Activated CD4-positive, alpha-beta memory T cell treated with anti-CD3 and anti-CD28 coated beads, Interleukin-2, amount 10 ng/mL, durations not matched to agents 7 days and 5 days (primary cell): Measurements from ENCODE around the gene PALD1. TPM values are rescaled to one million over a fixed set of nuclear protein-coding genes. Genes with fewer than 3 reads are reported as not detected.
A peak's percentile ranks its signal among the peaks of the same experiment; 100 is the strongest.

ENCODE experiments used
- CTCF ChIA-PET: fragments of 350-600 bp; sonication (Branson Sonifier 250); formaldehyde crosslinking; loops from one replicate; lab custom pipeline; 2021; ENCODE audit warnings: antibody characterized with exemption, inconsistent platforms; lab: Charles Lee
- POLR2A ChIA-PET: fragments of 350-600 bp; sonication (Branson Sonifier 250); formaldehyde crosslinking; loops from one replicate; lab custom pipeline; 2021; ENCODE audit warnings: antibody characterized with exemption; lab: Charles Lee
- DNase-seq: peaks from one replicate; pipeline ENCODE4 v3.0.0-alpha.2; 2020
- H3K27ac Mint-ChIP-seq: one replicate; pipeline ENCODE4 v1.8.0; 2021; ENCODE audit warnings: mild to moderate bottlenecking, mixed read lengths
- H3K27me3 Mint-ChIP-seq: one replicate; pipeline ENCODE4 v1.8.0; 2021; ENCODE audit warnings: mixed read lengths
- H3K36me3 Mint-ChIP-seq: one replicate; pipeline ENCODE4 v1.8.0; 2021; ENCODE audit warnings: low read depth, mixed read lengths
- H3K4me1 Mint-ChIP-seq: one replicate; pipeline ENCODE4 v1.8.0; 2021; ENCODE audit warnings: mixed read lengths
- H3K4me3 Mint-ChIP-seq: one replicate; pipeline ENCODE4 v1.8.0; 2021; ENCODE audit warnings: mild to moderate bottlenecking, mixed read lengths
- H3K9me3 Mint-ChIP-seq: one replicate; pipeline ENCODE4 v1.8.0; 2021; ENCODE audit warnings: mixed read lengths
- total RNA-seq, 2 experiments: library from RNA; stranded (reverse); gene quantifications; one replicate each; pipeline ENCODE4 v1.2.3, GENCODE V29; 2021

The PALD1 gene
- total RNA-seq, 2 experiments from 2014 or later: 0.08 to 0.15 TPM

GRCh38 chr10:70562036-70562755, 83.6 kb downstream of the PALD1 start:
- CTCF ChIA-PET: interaction anchor here (1.7 to 2.8 kb wide), 2 partner anchors 11 to 197 kb away, joined by 6 to 13 read pairs; no protein-coding TSS in a partner anchor
- no peaks in the 10 kb centered on the region for H3K9me3 Mint-ChIP-seq
- peaks cover 4% of the 10 kb centered on the region for H3K27me3 Mint-ChIP-seq
- DNase-seq: no peak
- POLR2A ChIA-PET: no interaction called here
- H3K36me3 Mint-ChIP-seq: no peaks in the 10 kb centered on the region
- no peak overlapping the region for H3K27ac Mint-ChIP-seq
- H3K4me1 Mint-ChIP-seq: peaks cover 20% of the 10 kb centered on the region
- no peak overlapping the region for H3K4me3 Mint-ChIP-seq

DNA sequence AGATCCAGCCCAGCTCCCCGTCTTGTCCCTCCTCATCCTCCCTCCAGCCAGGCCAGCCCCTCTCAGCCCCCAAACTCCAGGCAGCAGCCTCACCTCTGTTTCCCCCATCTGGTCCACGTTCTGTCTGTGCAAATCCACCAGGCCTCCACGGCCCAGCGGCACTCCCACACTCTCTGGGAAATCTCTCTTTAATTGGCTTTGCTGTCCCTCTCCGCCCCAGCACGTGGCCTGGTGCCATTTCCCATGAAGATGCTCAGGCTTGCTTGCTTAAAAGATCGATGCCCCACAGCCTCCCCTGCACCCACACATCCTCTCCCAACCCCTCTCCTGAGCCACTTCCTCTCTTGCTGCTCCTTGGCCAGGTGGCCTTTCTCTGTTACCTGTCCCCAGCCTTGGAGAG, 84.7 kb downstream of the PALD1 start:
- Mint-ChIP-seq H3K4me3 (no peak overlapping the region), H3K9me3 (no peaks in the 10 kb centered on the region), H3K27me3 (peaks cover 4% of the 10 kb centered on the region), H3K36me3 (no peaks in the 10 kb centered on the region), H3K27ac (no peak overlapping the region), H3K4me1 (peaks cover 20% of the 10 kb centered on the region)
- no peak for DNase-seq
- POLR2A ChIA-PET: no interaction called here
- CTCF ChIA-PET: no interaction called here

- CTCF ChIA-PET: no interaction called here
- peaks cover 11% of the 10 kb centered on the region for H3K4me1 Mint-ChIP-seq
- POLR2A ChIA-PET: no interaction called here
- H3K27me3 Mint-ChIP-seq: peaks cover 2% of the 10 kb centered on the region
- DNase-seq: no peak
- no peak overlapping the region for H3K27ac Mint-ChIP-seq
- no peaks in the 10 kb centered on the region for H3K36me3 Mint-ChIP-seq
- H3K9me3 Mint-ChIP-seq: no peaks in the 10 kb centered on the region
- no peak overlapping the region for H3K4me3 Mint-ChIP-seq
Measured at GRCh38 chr10:70564113-70564725, 85.7 kb downstream of the PALD1 start.

DNA sequence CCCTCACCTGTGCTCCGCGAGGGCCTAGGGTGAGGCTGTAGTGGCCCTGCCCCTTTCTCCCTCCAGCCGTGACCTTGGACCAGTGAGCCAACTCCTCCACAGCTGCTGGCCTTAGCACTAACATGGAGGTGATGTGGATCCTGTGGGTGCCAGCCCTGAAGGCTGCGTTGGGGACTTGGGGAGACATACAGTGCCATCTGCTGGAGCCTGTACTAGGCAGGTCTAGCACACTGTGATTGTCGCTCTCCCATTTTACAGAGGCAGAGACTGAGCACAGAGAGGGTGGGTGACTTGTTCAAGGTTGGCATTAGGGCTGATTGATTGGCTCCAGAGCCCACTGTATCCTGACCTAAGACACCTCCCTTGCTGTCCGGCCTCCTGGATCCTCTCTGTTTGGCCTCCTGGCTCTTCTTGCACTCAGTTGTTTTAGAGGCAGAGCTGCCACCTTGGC, 86.4 kb downstream of the PALD1 start:
- DNase-seq: peak; percentile 30
- Mint-ChIP-seq H3K4me1 (peaks cover 10% of the 10 kb centered on the region), H3K27ac (no peak overlapping the region), H3K36me3 (no peaks in the 10 kb centered on the region), H3K27me3 (peaks cover 2% of the 10 kb centered on the region), H3K4me3 (no peak overlapping the region), H3K9me3 (no peaks in the 10 kb centered on the region)
- ChIA-PET CTCF (no interaction called here), POLR2A (no interaction called here)

DNA sequence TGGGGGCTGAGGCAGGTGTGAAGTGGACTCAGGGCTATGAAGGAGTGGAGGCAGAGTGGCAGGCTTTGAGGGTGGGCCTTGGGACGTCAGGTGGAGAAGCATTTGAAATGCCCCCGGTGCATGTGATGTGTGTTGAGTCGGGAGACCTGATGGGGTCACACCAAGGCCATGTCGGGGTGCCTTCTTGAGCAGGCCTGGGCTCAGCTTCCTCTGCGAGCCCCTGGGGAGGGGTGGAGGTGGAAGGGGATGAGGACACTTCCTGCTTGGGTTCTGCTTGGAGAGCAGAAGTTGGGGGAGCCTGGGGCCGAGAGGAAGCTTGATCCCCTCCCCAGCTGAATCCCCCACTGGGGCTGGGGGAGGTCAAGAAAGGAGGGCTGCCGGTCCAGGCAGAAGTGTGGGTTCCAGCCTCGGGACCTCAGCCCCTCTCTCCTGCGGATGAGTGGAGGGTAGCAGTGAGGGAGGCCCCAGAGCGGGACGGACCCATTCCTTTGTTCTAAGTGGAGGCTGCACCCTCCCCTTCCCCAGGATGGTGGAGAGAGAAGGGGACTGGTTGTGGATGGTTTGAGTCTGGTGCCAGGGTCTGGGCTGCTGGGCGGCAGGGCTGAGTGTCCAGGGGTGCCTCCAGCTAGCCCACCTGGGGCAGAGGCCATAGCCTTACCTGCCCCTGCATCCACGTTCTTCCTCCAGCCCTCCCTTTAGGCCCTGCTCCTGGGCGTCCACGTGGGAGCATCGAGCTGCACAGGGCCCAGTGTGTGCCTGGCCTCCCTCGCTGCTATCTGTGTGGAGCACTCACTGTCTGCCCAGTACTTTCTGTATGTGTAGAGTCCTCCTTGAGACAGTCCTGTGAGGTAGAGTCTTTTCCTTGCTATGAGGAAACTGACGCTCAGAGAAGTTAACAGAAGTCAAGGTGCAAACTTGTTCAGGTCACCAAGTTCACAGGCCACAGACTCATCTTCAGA, 87.3 kb downstream of the PALD1 start:
- no peak for DNase-seq
- no peak overlapping the region for H3K4me3 Mint-ChIP-seq
- ChIA-PET CTCF (no interaction called here), POLR2A (no interaction called here)
- H3K9me3 Mint-ChIP-seq: no peaks in the 10 kb centered on the region
- no peak overlapping the region for H3K27ac Mint-ChIP-seq
- H3K36me3 Mint-ChIP-seq: no peaks in the 10 kb centered on the region
- H3K27me3 Mint-ChIP-seq: peaks cover 2% of the 10 kb centered on the region
- H3K4me1 Mint-ChIP-seq: peaks cover 10% of the 10 kb centered on the region

DNA sequence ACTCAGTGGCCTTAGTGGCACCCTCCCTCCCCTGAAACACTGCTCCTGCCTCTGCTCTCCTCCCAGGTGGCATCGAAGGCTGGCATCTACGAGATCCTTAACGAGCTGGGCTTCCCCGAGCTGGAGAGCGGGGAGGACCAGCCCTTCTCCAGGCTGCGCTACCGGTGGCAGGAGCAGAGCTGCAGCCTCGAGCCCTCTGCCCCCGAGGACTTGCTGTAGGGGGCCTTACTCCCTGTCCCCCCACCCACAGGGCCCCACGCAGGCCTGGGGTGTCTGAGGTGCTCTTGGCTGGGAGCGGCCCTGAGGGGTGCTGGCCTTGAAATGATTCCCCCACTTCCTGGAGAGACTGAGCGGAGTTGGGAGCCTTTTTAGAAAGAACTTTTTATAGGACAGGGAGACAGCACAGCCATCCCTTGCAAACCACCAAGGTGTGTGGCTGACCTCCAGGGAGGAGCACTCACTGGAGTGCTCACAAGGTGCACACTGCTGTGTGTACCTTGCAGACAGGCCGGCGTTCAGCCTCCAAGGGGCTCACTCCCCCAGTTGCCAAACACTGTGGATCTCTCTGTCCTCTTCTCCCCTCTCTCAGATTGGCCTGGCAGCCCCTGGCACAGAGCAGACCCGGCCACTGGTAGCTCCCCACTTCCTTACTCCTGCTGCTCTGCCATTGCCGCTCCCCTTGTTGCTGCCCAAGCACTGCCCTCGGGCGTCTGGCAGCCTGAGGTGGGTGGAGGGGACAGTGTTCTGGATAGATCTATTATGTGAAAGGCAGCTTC, 88.1 kb downstream of the PALD1 start:
- Mint-ChIP-seq H3K27ac (no peak overlapping the region), H3K4me3 (no peak overlapping the region), H3K27me3 (peaks cover 2% of the 10 kb centered on the region), H3K9me3 (no peaks in the 10 kb centered on the region), H3K36me3 (no peaks in the 10 kb centered on the region), H3K4me1 (peaks cover 10% of the 10 kb centered on the region)
- no peak for DNase-seq
- POLR2A ChIA-PET: no interaction called here
- CTCF ChIA-PET: no interaction called here

- Mint-ChIP-seq H3K27ac (no peak overlapping the region), H3K36me3 (no peaks in the 10 kb centered on the region), H3K4me3 (no peak overlapping the region), H3K9me3 (no peaks in the 10 kb centered on the region), H3K27me3 (peaks cover 2% of the 10 kb centered on the region), H3K4me1 (peaks cover 10% of the 10 kb centered on the region)
- DNase-seq: no peak
- ChIA-PET POLR2A (interaction anchor here (0.6 to 1.2 kb wide), 2 partner anchors 10 to 64 kb away, joined by 3 read pairs; no protein-coding TSS in a partner anchor), CTCF (interaction anchor here (1.4 to 1.7 kb wide), 2 partner anchors 8 to 9 kb away, joined by 4 read pairs; no protein-coding TSS in a partner anchor)
Measured at GRCh38 chr10:70567603-70568002, 89.0 kb downstream of the PALD1 start.

DNA sequence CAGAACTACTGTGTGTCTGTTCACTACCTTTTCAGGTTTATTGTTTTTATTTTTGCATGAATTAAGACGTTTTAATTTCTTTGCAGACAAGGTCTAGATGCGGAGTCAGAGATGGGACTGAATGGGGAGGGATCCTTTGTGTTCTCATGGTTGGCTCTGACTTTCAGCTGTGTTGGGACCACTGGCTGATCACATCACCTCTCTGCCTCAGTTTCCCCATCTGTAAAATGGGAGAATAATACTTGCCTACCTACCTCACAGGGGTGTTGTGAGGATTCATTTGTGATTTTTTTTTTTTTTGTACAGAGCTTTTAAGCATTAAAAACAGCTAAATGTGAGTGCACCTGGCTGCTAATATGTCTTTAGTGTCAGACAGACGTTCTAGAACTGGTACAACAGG, 89.5 kb downstream of the PALD1 start:
- Mint-ChIP-seq H3K36me3 (no peaks in the 10 kb centered on the region), H3K4me1 (peaks cover 9% of the 10 kb centered on the region), H3K4me3 (no peak overlapping the region), H3K9me3 (no peaks in the 10 kb centered on the region), H3K27me3 (peaks cover 2% of the 10 kb centered on the region), H3K27ac (no peak overlapping the region)
- CTCF ChIA-PET: interaction anchor here (1.4 to 1.7 kb wide), 2 partner anchors 8 to 9 kb away, joined by 4 read pairs; no protein-coding TSS in a partner anchor
- no peak for DNase-seq
- POLR2A ChIA-PET: interaction anchor here (0.6 to 1.2 kb wide), 2 partner anchors 10 to 64 kb away, joined by 3 read pairs; no protein-coding TSS in a partner anchor

- no peaks in the 10 kb centered on the region for H3K9me3 Mint-ChIP-seq
- ChIA-PET CTCF (interaction anchor here (1.4 to 1.7 kb wide), 2 partner anchors 7 to 10 kb away, joined by 4 read pairs; no protein-coding TSS in a partner anchor), POLR2A (no interaction called here)
- H3K36me3 Mint-ChIP-seq: no peaks in the 10 kb centered on the region
- DNase-seq: no peak
- no peak overlapping the region for H3K4me3 Mint-ChIP-seq
- no peak overlapping the region for H3K27ac Mint-ChIP-seq
- H3K4me1 Mint-ChIP-seq: peaks cover 3% of the 10 kb centered on the region
- H3K27me3 Mint-ChIP-seq: peaks cover 2% of the 10 kb centered on the region
Measured at GRCh38 chr10:70568781-70569495, 90.4 kb downstream of the PALD1 start.

DNA sequence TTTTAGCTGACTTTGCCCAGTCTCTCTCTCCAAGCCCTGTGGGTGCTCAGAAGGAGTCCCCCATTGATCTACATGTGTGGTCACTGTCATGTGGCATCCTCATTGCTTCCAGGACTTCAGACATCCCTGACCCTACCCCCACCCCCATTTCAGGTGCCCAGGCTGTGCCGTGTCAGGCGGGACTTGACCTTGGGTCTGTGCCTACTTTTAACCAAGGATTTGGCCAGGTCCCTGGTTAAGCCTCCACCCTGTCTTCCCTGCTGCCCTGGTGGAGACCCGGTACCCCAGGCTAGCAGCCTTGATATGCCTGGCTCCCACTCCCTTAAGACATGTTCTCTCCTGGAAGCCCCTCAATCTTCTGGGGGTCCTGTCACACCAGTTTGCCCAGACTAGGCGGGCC, 92.7 kb downstream of the PALD1 start:
- H3K27ac Mint-ChIP-seq: no peak overlapping the region
- ChIA-PET CTCF (interaction anchor here (0.5 to 1.2 kb wide), 4 partner anchors 12 to 331 kb away, joined by 3 to 6 read pairs (median 4); no protein-coding TSS in a partner anchor), POLR2A (interaction anchor here (1.0 kb wide), 1 partner anchor 36 kb away, joined by 3 read pairs; no protein-coding TSS in a partner anchor)

DNA sequence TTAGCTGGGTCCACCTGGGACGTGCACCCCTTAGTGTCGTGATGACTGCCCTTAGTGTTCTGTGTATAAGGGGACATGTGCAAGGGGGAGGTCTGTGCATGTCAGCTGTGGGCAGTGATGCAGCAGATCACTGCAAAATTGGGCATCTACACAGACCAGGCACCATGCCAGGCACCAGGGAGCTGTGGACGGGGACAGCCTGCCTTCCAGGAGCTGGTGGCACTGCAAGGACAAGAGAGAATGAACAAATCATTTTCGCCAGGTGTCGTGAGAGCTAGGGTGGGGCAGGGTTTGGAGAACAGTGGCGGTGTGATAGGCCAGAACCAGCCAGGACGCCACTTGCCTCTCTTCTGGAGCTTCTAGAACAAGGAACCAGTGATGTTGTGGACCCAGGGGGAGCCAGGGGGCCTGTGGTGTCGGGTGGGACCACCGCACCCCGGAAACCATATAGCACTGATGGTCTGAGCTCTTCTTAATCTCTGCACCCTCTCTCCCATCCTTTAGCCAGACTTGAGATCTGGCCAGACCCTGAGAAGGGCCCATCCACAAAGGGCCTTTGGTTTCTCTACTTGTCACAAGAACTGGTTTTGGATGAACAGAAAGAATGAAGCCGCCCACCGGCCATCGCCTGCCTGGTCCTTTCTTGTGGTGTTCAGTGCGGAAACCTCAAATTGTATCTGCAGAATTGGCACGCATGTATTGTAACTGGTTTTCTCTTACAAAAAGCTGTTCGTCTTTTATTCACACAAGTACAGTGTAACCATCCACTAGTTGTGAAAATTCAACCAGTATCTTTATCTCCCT, 93.3 kb downstream of the PALD1 start:
- no peak for DNase-seq
- Mint-ChIP-seq H3K4me1 (peaks cover 19% of the 10 kb centered on the region), H3K9me3 (no peaks in the 10 kb centered on the region), H3K27ac (no peak overlapping the region), H3K36me3 (no peaks in the 10 kb centered on the region), H3K4me3 (no peak overlapping the region), H3K27me3 (peaks cover 4% of the 10 kb centered on the region)
- CTCF ChIA-PET: interaction anchor here (0.5 kb wide), 1 partner anchor 52 kb away, joined by 3 read pairs; no protein-coding TSS in a partner anchor
- POLR2A ChIA-PET: no interaction called here

More for the DNA sequence above, 92.7 kb downstream of the PALD1 start:
- no peak overlapping the region for H3K4me3 Mint-ChIP-seq
- peaks cover 4% of the 10 kb centered on the region for H3K27me3 Mint-ChIP-seq
- DNase-seq: no peak
- H3K4me1 Mint-ChIP-seq: peaks cover 13% of the 10 kb centered on the region
- no peaks in the 10 kb centered on the region for H3K9me3 Mint-ChIP-seq
- H3K36me3 Mint-ChIP-seq: no peaks in the 10 kb centered on the region
